Neural cell (in vitro differentiated cells): ENCODE measurements around the gene LDB3. TPM values are rescaled to one million over a fixed set of nuclear protein-coding genes. Genes with fewer than 3 reads are reported as not detected.

ENCODE experiments used
- H2AFZ ChIP-seq: fragments of 200-600, 300-800 bp; sonication (generic), shearing (Covaris generic); 2 replicates; pipeline ENCODE4 v1.6.0; 2014; ENCODE audit warnings: low read depth, mild to moderate bottlenecking, antibody characterized with exemption, low read length, moderate library complexity
- H3F3A ChIP-seq: fragments of 200-600 bp; shearing (Covaris generic); 2 replicates; pipeline ENCODE4 v1.6.1; 2016; ENCODE audit warnings: mild to moderate bottlenecking, moderate library complexity, mixed read lengths, antibody characterized with exemption, low read length; ENCODE audit not compliant: insufficient read depth, poor library complexity, severe bottlenecking
- H3K27ac ChIP-seq: fragments of 200-600, 300-800 bp; sonication (generic), shearing (Covaris generic); 2 replicates; pipeline ENCODE4 v1.5.1; 2014; ENCODE audit warnings: mild to moderate bottlenecking, low read length, moderate library complexity
- H3K27me3 ChIP-seq: fragments of 300-800, 200-600 bp; sonication (generic), shearing (Covaris generic); 2 replicates; pipeline ENCODE4 v1.6.0; 2014; ENCODE audit warnings: mild to moderate bottlenecking, low read depth, low read length, moderate library complexity; ENCODE audit not compliant: insufficient read depth
- H3K36me3 ChIP-seq: fragments of 300-800, 200-600 bp; sonication (generic), shearing (Covaris generic); 2 replicates; pipeline ENCODE4 v1.5.1; 2014; ENCODE audit warnings: mild to moderate bottlenecking, antibody characterized with exemption, low read length, moderate library complexity; ENCODE audit not compliant: insufficient read depth
- H3K4me2 ChIP-seq: fragments of 300-800, 200-600 bp; sonication (generic), shearing (Covaris generic); 2 replicates; pipeline ENCODE4 v1.6.0; 2014; ENCODE audit warnings: mild to moderate bottlenecking, low read length
- H3K4me3 ChIP-seq: fragments of 300-800, 200-600 bp; sonication (generic), shearing (Covaris generic); 2 replicates; pipeline ENCODE4 v1.5.1; 2014; ENCODE audit warnings: mild to moderate bottlenecking, low read length, moderate library complexity
- H3K79me2 ChIP-seq: fragments of 200-600 bp; shearing (Covaris generic); replicated peaks from 2 replicates; pipeline ENCODE4 v1.6.0; 2014; ENCODE audit warnings: mild to moderate bottlenecking, low read length, moderate library complexity; ENCODE audit not compliant: insufficient read depth
- H3K9ac ChIP-seq: fragments of 300-800, 200-600 bp; sonication (generic), shearing (Covaris generic); 2 replicates; pipeline ENCODE4 v1.6.1; 2016; ENCODE audit warnings: mild to moderate bottlenecking, low read length, mixed read lengths
- H3K9me2 ChIP-seq: fragments of 200-600 bp; shearing (Covaris generic); 2 replicates; pipeline ENCODE4 v1.6.1; 2016; ENCODE audit warnings: mild to moderate bottlenecking, low read length, mixed read lengths; ENCODE audit not compliant: insufficient read depth
- H3K9me3 ChIP-seq: fragments of 200-600, 300-800 bp; sonication (generic), shearing (Covaris generic); 2 replicates; pipeline ENCODE4 v1.6.1; 2016; ENCODE audit warnings: mild to moderate bottlenecking, mixed run types, low read length, moderate library complexity, mixed read lengths
- H4K20me1 ChIP-seq: fragments of 200-600 bp; shearing (Covaris generic); 2 replicates; pipeline ENCODE4 v1.6.1; 2016; ENCODE audit warnings: mild to moderate bottlenecking, mixed run types; ENCODE audit not compliant: insufficient read depth
- CTCF ChIP-seq: fragments of 450-650 bp; IDR thresholded peaks from 2 replicates; pipeline ENCODE4 v1.5.1; 2014; ENCODE audit warnings: antibody characterized with exemption, mild to moderate bottlenecking, moderate library complexity; ENCODE audit not compliant: poor library complexity, severe bottlenecking
- EP300 ChIP-seq: fragments of 450-650 bp; conservative IDR thresholded peaks from 2 replicates; pipeline ENCODE4 v1.6.1; 2014; ENCODE audit warnings: antibody characterized with exemption, mild to moderate bottlenecking, moderate library complexity; ENCODE audit not compliant: poor library complexity, severe bottlenecking
- EZH2 ChIP-seq: fragments of 200-600, 300-800 bp; shearing (Covaris generic), sonication (generic); IDR thresholded peaks from 2 replicates; pipeline ENCODE4 v1.6.1; 2014; ENCODE audit warnings: antibody characterized with exemption, low read length, borderline replicate concordance, mild to moderate bottlenecking; ENCODE audit not compliant: insufficient read depth, poor library complexity, severe bottlenecking
- MXI1 ChIP-seq: fragments of 450-650 bp; conservative IDR thresholded peaks from 2 replicates; pipeline ENCODE4 v1.6.1; 2014; ENCODE audit warnings: antibody characterized with exemption, mild to moderate bottlenecking; ENCODE audit not compliant: poor library complexity, severe bottlenecking
- POLR2AphosphoS5 ChIP-seq: IDR thresholded peaks from 2 replicates; pipeline ENCODE4 v1.6.1; 2012
- RAD21 ChIP-seq: fragments of 450-650 bp; conservative IDR thresholded peaks from 2 replicates; pipeline ENCODE4 v1.6.1; 2014; ENCODE audit warnings: antibody characterized with exemption, mild to moderate bottlenecking, moderate library complexity
- SMC3 ChIP-seq: fragments of 450-650 bp; conservative IDR thresholded peaks from 2 replicates; pipeline ENCODE4 v1.6.1; 2014; ENCODE audit warnings: antibody characterized with exemption, mild to moderate bottlenecking, moderate library complexity; ENCODE audit not compliant: poor library complexity
- TAF1 ChIP-seq: IDR thresholded peaks from 2 replicates; pipeline ENCODE4 v1.6.1; 2012; ENCODE audit warnings: low read depth
- polyA plus RNA-seq: library from polyadenylated mRNA; depleted of rRNA; stranded (reverse); fragments of >200 nt; gene quantifications from 2 replicates; pipeline ENCODE4 v1.2.3, GENCODE V29; 2014
- TF ChIP-seq, protein P1 (sequence below): IDR thresholded peaks from 2 replicates; pipeline ENCODE4 v1.6.1; 2012; ENCODE audit warnings: borderline replicate concordance

The LDB3 gene
- polyA plus RNA-seq, 1 donor from 2014 or later = 0.12 TPM

DNA sequence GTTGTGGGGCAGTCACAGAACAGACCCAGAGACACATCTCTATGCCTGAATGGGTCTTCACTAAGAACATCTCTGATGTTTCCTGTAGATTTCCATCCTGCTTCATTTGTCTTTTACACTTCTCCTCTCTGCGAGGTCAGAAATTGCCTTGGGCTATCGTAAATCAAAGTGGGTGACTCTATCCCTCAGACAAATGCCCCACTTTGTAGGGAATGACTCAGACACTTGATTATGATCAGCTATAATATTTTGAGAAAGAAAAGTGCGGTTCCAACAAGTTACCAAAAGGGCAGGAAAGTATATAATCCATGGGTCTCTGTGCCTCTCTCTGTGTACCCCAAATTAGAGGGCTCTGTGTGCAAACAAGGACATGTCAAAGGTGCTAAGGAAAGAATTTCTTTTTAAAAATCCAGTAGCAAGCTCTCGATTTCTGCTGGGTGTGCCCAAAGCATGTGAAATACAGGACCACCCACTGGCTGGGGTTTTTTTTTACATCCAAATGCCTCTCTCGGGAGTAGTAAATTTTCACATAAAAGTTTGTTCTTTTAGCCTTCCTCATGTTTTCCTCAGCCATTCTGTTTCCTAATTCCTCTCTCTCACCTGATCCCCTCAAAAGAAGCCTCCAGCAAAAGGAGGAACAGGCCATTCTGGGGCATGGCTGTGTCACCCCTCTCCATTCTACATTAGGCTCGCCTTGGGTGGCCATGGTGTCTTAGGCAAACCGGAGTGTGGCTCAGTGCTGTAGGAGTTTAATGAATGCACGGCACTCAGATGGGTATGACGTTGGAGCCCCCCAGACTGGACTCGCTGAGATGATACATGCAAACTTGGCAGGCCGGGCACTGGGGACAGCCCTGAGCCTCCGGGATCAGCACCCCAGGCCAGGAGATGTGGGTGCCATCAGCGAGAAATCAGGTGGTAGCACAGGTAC, 20.3 kb upstream of the LDB3 start:
- Histone ChIP-seq H3K9me3 (no peaks in the 10 kb centered on the region), H3K27me3 (no peaks in the 10 kb centered on the region), H3K36me3 (no peaks in the 10 kb centered on the region), H3K9ac (no peak overlapping the region), H3F3A (no peaks in the 10 kb centered on the region), H3K4me3 (no peak overlapping the region), H3K9me2 (no peaks in the 10 kb centered on the region), H3K79me2 (no peaks in the 10 kb centered on the region), H2AFZ (no peak overlapping the region), H4K20me1 (no peaks in the 10 kb centered on the region), H3K27ac (no peak overlapping the region), H3K4me2 (no peak overlapping the region)
- no peak for TF ChIP-seq RAD21
- TF ChIP-seq EP300 = no peak
- no peak for TF ChIP-seq CTCF
- no peak for TF ChIP-seq MXI1
- no peak for TF ChIP-seq SMC3
- TF ChIP-seq EZH2 = no peak
- no peak for TF ChIP-seq POLR2AphosphoS5
- no peak for TF ChIP-seq TAF1
- TF ChIP-seq, protein P1, sequence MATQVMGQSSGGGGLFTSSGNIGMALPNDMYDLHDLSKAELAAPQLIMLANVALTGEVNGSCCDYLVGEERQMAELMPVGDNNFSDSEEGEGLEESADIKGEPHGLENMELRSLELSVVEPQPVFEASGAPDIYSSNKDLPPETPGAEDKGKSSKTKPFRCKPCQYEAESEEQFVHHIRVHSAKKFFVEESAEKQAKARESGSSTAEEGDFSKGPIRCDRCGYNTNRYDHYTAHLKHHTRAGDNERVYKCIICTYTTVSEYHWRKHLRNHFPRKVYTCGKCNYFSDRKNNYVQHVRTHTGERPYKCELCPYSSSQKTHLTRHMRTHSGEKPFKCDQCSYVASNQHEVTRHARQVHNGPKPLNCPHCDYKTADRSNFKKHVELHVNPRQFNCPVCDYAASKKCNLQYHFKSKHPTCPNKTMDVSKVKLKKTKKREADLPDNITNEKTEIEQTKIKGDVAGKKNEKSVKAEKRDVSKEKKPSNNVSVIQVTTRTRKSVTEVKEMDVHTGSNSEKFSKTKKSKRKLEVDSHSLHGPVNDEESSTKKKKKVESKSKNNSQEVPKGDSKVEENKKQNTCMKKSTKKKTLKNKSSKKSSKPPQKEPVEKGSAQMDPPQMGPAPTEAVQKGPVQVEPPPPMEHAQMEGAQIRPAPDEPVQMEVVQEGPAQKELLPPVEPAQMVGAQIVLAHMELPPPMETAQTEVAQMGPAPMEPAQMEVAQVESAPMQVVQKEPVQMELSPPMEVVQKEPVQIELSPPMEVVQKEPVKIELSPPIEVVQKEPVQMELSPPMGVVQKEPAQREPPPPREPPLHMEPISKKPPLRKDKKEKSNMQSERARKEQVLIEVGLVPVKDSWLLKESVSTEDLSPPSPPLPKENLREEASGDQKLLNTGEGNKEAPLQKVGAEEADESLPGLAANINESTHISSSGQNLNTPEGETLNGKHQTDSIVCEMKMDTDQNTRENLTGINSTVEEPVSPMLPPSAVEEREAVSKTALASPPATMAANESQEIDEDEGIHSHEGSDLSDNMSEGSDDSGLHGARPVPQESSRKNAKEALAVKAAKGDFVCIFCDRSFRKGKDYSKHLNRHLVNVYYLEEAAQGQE = no peak

DNA sequence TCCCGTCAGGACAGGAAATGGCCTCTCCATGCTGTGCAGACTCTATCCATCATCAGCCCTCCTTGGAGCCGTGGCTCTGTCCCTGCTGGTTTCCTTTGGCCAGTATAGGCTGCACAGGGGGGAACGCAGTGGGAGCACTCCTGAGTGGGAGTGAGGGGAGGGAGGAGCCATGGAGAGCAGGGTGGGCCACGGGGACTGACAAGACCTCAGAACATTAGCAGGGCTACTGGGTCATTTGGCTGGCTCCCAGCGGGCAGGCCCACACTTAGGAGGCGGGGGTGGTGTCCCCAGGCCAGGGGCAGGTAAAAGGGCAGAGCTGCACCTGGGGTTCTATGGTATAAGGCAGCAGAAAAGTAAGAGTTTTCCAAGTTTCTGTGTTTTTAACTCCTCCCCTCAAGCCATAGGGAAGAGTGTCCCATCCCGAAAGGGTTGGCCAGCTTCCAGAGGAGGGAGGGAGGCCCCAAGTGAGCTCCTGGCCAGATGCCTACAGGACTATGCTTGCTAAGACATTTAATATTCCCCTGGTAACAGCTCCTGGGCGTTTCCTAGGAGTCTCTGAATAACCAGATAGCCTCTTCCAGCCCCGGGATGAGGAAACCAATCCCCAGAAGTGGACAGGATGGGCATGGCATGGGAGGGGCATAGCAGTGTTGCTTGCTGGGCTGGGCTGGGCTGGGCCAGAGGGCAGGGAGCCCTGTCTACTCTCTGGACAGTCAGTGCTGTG, 19.4 kb upstream of the LDB3 start:
- H3F3A ChIP-seq = no peaks in the 10 kb centered on the region
- no peak overlapping the region for H3K4me3 ChIP-seq
- no peak overlapping the region for H3K4me2 ChIP-seq
- H3K9me3 ChIP-seq = no peaks in the 10 kb centered on the region
- H4K20me1 ChIP-seq = no peaks in the 10 kb centered on the region
- TF ChIP-seq EZH2 (no peak), POLR2AphosphoS5 (no peak), TAF1 (no peak), RAD21 (no peak), EP300 (no peak), CTCF (no peak), SMC3 (no peak), MXI1 (no peak)
- TF ChIP-seq, protein P1 = no peak
- H3K27me3 ChIP-seq = no peaks in the 10 kb centered on the region
- H2AFZ ChIP-seq = no peak overlapping the region
- H3K27ac ChIP-seq = no peak overlapping the region
- H3K79me2 ChIP-seq = no peaks in the 10 kb centered on the region
- H3K36me3 ChIP-seq = no peaks in the 10 kb centered on the region
- no peak overlapping the region for H3K9ac ChIP-seq
- no peaks in the 10 kb centered on the region for H3K9me2 ChIP-seq
